Measurements from ENCODE around the gene ATG16L1. TPM values are rescaled to one million over a fixed set of nuclear protein-coding genes. Genes with fewer than 3 reads are reported as not detected.

ATG16L1 gene
- total and polyA plus RNA-seq, 10 of the 15 experiments (the other 5 are each of a cell fraction or from before 2014, with no cell fraction given), result 5.2 to 26.6 (median 15.6) TPM

- H2AFZ ChIP-seq (ENCODE audit: control insufficient read depth, low read depth, low read length), result no peak overlapping the region
- ChIA-PET POLR2A (no interaction called here), SMC1A (ENCODE audit: uncharacterized antibody, unreplicated experiment) (no interaction called here), RAD21 (ENCODE audit: unreplicated experiment) (no interaction called here), CTCF (interaction anchor here (0.9 kb wide), 1 partner anchor 8 kb away, joined by 3 read pairs; no protein-coding TSS in a partner anchor)
- no peaks in the 10 kb centered on the region for H3K9me3 ChIP-seq (replicated peaks; ENCODE audit: control insufficient read depth, insufficient read depth, low read length)
- TF ChIP-seq PBX3 (IDR thresholded peaks at IDR 0.05; ENCODE audit: insufficient replicate concordance, low read depth, low read length) (peak; percentile 26), BCL3 (IDR thresholded peaks at IDR 0.05; ENCODE audit: borderline replicate concordance, insufficient read depth, low read depth, low read length, poor library complexity, severe bottlenecking) (peak; percentile 83), NKRF (conservative IDR thresholded peaks at IDR 0.05) (no peak)
- no TSS peak for BruUV-seq (replicated peaks)
- DNase-seq (ENCODE audit: low read depth, low spot score) (no peak), FAIRE-seq (no peak), ATAC-seq (peak; percentile 31; the same call in 1 of the 3 replicates)
- no peak overlapping the region for H3K4me2 ChIP-seq (ENCODE audit: control insufficient read depth, insufficient read depth)
- H3K9ac ChIP-seq (ENCODE audit: control insufficient read depth, insufficient read depth, low read length), result no peak overlapping the region
- H3K4me1 ChIP-seq (ENCODE audit: control insufficient read depth, insufficient read depth, low read length), result peaks cover 4% of the 10 kb centered on the region; the same call in 1 of the 2 replicates
- no peak overlapping the region for H3K4me3 ChIP-seq
- intact Hi-C loops (cut with micrococcal nuclease; ENCODE audit: unreplicated experiment), result no loop called here
- 73% methylated on average over 3 of the region's 3 CpGs for WGBS (ENCODE audit: insufficient coverage, insufficient replicate concordance, low lambda C conversion rate, missing lambda C conversion rate)
- no peaks in the 10 kb centered on the region for H3K36me3 ChIP-seq (ENCODE audit: control insufficient read depth in 2 of 2, insufficient read depth in 2 of 2, low read length in 1 of 2)
- no peaks in the 10 kb centered on the region; a peak in 1 of 4 replicates for H3K27me3 ChIP-seq (replicated peaks in 1 of 2; ENCODE audit: control insufficient read depth in 2 of 2, insufficient read depth in 2 of 2, low read length in 1 of 2)
- no peak overlapping the region for H3K27ac ChIP-seq (ENCODE audit: control insufficient read depth, insufficient read depth)
- in situ Hi-C loops (cut with MboI), result no loop called here
- no peaks in the 10 kb centered on the region for H3K79me2 ChIP-seq (ENCODE audit: control insufficient read depth, insufficient read depth, low read length)
- no peaks in the 10 kb centered on the region for H4K20me1 ChIP-seq (ENCODE audit: control insufficient read depth, insufficient read depth)
Measured at GRCh38 chr2:233338812-233339368, 87.4 kb downstream of the ATG16L1 start.
